SU-DHL-6 (cell line): Measurements from ENCODE around the gene PARVB.

ENCODE experiments used
- EZH2phosphoT487 ChIP-seq: fragments of 200-600 bp; sonication (generic), shearing (Covaris generic); conservative IDR thresholded peaks from 2 replicates; pipeline ENCODE4 v1.6.1; 2018; ENCODE audit warnings: mild to moderate bottlenecking, antibody characterized with exemption, low read length, moderate library complexity, mixed read lengths
- TF ChIP-seq, protein P1 (sequence below): fragments of 200-600 bp; sonication (generic); IDR thresholded peaks from one replicate; pipeline ENCODE4 v1.5.1; 2017; ENCODE audit warnings: antibody characterized with exemption, mild to moderate bottlenecking, low read length, moderate library complexity; ENCODE audit not compliant: insufficient read depth, poor library complexity, severe bottlenecking

DNA sequence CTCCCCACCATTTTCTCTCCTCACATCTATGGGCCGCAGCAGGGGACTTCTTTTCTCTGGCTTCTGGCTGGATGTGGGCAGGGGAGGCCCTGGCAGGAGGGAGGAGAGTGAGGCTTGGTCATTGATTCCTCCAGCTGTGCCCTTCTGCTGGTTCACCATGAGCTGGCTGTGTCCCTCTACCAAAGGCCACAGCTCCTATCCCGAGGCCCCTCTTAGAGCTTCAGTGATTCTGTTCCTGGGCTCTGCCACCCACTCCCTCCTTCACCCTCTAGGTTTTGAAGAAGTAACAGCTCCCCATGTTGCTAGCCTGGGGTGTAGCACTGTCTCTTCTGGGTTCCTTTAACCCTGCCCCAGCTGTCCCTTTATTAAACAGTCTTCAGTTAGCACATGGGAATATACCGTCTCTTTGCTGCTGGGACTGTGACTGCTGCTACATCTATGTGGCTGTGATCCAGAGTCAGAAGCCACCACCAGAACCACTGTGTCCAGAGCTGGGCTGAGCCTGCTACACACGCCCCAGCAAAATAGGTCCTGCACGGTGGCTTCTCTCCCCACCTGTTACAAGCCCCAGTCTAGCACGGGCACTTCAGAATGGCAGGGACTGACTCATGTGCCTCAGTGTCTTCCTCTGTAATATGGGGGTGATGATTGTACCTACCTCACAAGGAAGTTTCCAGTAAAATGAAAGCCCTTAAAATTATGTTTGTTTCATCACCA is 156.0 kb downstream of the PARVB start:
- TF ChIP-seq, protein P1, sequence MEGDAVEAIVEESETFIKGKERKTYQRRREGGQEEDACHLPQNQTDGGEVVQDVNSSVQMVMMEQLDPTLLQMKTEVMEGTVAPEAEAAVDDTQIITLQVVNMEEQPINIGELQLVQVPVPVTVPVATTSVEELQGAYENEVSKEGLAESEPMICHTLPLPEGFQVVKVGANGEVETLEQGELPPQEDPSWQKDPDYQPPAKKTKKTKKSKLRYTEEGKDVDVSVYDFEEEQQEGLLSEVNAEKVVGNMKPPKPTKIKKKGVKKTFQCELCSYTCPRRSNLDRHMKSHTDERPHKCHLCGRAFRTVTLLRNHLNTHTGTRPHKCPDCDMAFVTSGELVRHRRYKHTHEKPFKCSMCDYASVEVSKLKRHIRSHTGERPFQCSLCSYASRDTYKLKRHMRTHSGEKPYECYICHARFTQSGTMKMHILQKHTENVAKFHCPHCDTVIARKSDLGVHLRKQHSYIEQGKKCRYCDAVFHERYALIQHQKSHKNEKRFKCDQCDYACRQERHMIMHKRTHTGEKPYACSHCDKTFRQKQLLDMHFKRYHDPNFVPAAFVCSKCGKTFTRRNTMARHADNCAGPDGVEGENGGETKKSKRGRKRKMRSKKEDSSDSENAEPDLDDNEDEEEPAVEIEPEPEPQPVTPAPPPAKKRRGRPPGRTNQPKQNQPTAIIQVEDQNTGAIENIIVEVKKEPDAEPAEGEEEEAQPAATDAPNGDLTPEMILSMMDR = no peak
- no peak for TF ChIP-seq EZH2phosphoT487
